Keratinocyte (primary cell): Measurements from ENCODE around the gene INPP5A. TPM values are rescaled to one million over a fixed set of nuclear protein-coding genes. Genes with fewer than 3 reads are reported as not detected.

Experiments
- DNase-seq: peaks from one replicate; pipeline ENCODE4 v3.0.0-alpha.2; 2011; ENCODE audit warnings: low read depth, missing footprints, low spot score
- FAIRE-seq: peaks from 2 replicates; lab custom pipeline; 2011; peaks lifted over from hg19 to GRCh38; lab: Jason Lieb, UNC
- H2AFZ ChIP-seq: 2 replicates; pipeline ENCODE4 v1.6.0; 2012; ENCODE audit warnings: low read length, control low read depth, inconsistent platforms; ENCODE audit not compliant: control insufficient read depth
- H3K27ac ChIP-seq: 2 replicates; pipeline ENCODE4 v1.5.1; 2011; ENCODE audit warnings: low read length; ENCODE audit not compliant: control insufficient read depth, insufficient read depth
- H3K27me3 ChIP-seq: 3 replicates; pipeline ENCODE4 v1.6.0; 2011; ENCODE audit warnings: low read length; ENCODE audit not compliant: control insufficient read depth, insufficient read depth; ENCODE audit errors: extremely low read depth
- H3K36me3 ChIP-seq, 2 experiments: 2 replicates in 1 of 2; 3 replicates in 1 of 2; pipeline ENCODE4 v1.5.1; 2011; ENCODE audit warnings: low read length in 2 of 2, mild to moderate bottlenecking in 1 of 2; ENCODE audit not compliant: control insufficient read depth in 2 of 2, insufficient read depth in 2 of 2; ENCODE audit errors: extremely low read depth in 1 of 2
- H3K4me1 ChIP-seq: 3 replicates; pipeline ENCODE4 v1.5.1; 2011; ENCODE audit warnings: low read length; ENCODE audit not compliant: control insufficient read depth, insufficient read depth; ENCODE audit errors: extremely low read depth
- H3K4me2 ChIP-seq: 3 replicates; pipeline ENCODE4 v1.6.0; 2011; ENCODE audit warnings: low read depth, low read length; ENCODE audit not compliant: control insufficient read depth, insufficient read depth; ENCODE audit errors: extremely low read depth
- H3K4me3 ChIP-seq, 3 experiments: fragments of 200-600 bp in 1 of 3; sonication (generic) in 1 of 3; 2 replicates in 2 of 3; 3 replicates in 1 of 3; pipeline ENCODE4 v1.5.1; 2011 to 2016; ENCODE audit warnings: low read length in 3 of 3, mild to moderate bottlenecking in 3 of 3, control low read depth in 2 of 3, inconsistent platforms in 1 of 3, low read depth in 1 of 3, mixed read lengths in 1 of 3, mixed run types in 1 of 3, moderate library complexity in 1 of 3; ENCODE audit not compliant: control insufficient read depth in 2 of 3, insufficient read depth in 2 of 3; ENCODE audit errors: extremely low read depth in 1 of 3
- H3K79me2 ChIP-seq: 2 replicates; pipeline ENCODE4 v1.6.0; 2012; ENCODE audit warnings: low read length; ENCODE audit not compliant: control insufficient read depth, insufficient read depth
- H3K9ac ChIP-seq: 3 replicates; pipeline ENCODE4 v1.6.0; 2011; ENCODE audit warnings: low read length; ENCODE audit not compliant: control insufficient read depth, insufficient read depth; ENCODE audit errors: extremely low read depth
- H3K9me1 ChIP-seq: 3 replicates; pipeline ENCODE4 v1.6.0; 2011; ENCODE audit warnings: low read length; ENCODE audit not compliant: control insufficient read depth, insufficient read depth; ENCODE audit errors: extremely low read depth
- H3K9me3 ChIP-seq: 2 replicates; pipeline ENCODE4 v1.5.1; 2012; ENCODE audit warnings: low read depth, low read length; ENCODE audit not compliant: control insufficient read depth
- H4K20me1 ChIP-seq: 3 replicates; pipeline ENCODE4 v1.6.0; 2011; ENCODE audit warnings: low read length; ENCODE audit not compliant: control insufficient read depth, insufficient read depth; ENCODE audit errors: extremely low read depth
- EZH2 ChIP-seq: IDR thresholded peaks from one replicate; pipeline ENCODE4 v1.6.1; 2012; ENCODE audit warnings: inconsistent platforms, mild to moderate bottlenecking, low read length, moderate library complexity
- dilution Hi-C: fragments of 300-500 bp; cut with MboI; formaldehyde crosslinking; loops from one replicate; pipeline ENCODE4 v1.7.0; 2020; ENCODE audit warnings: low sequenced_read_pairs; ENCODE audit not compliant: extremely low pct_ligation_motif_present
- polyA plus RNA-seq, 5 experiments: library from polyadenylated mRNA; depleted of rRNA in 3 of 5; stranded (reverse) in 3 of 5; stranded (forward) in 1 of 5; unstranded in 1 of 5; fragments of >200 nt; gene quantifications; 1 replicate in 1 of 5; 2 replicates in 3 of 5; 3 replicates in 1 of 5; pipeline versions ENCODE4 v1.2.1 to v1.2.3, GENCODE V29; 2011 to 2012; ENCODE audit warnings: missing spikeins in 2 of 5, low read depth in 1 of 5, low replicate concordance in 1 of 5
- TF ChIP-seq, protein P1 (sequence below), 3 experiments: IDR thresholded peaks in 1 of 3; conservative IDR thresholded peaks in 1 of 3; optimal IDR thresholded peaks in 1 of 3; 2 replicates in 2 of 3; 3 replicates in 1 of 3; pipeline versions ENCODE3 to v1.5.1; 2011; ENCODE audit warnings: low read length in 3 of 3, mild to moderate bottlenecking in 3 of 3, moderate library complexity in 2 of 3, control low read depth in 1 of 3, inconsistent platforms in 1 of 3; ENCODE audit not compliant: insufficient read depth in 2 of 3; ENCODE audit errors: extremely low read depth in 1 of 3

INPP5A gene
- polyA plus RNA-seq, 1 donor (not counting 4 experiments of a cell fraction or from before 2014, with no cell fraction given): 11.2 TPM

- H3K4me3 ChIP-seq: no peak overlapping the region
- no peaks in the 10 kb centered on the region for H3K79me2 ChIP-seq
- TF ChIP-seq, protein P1, sequence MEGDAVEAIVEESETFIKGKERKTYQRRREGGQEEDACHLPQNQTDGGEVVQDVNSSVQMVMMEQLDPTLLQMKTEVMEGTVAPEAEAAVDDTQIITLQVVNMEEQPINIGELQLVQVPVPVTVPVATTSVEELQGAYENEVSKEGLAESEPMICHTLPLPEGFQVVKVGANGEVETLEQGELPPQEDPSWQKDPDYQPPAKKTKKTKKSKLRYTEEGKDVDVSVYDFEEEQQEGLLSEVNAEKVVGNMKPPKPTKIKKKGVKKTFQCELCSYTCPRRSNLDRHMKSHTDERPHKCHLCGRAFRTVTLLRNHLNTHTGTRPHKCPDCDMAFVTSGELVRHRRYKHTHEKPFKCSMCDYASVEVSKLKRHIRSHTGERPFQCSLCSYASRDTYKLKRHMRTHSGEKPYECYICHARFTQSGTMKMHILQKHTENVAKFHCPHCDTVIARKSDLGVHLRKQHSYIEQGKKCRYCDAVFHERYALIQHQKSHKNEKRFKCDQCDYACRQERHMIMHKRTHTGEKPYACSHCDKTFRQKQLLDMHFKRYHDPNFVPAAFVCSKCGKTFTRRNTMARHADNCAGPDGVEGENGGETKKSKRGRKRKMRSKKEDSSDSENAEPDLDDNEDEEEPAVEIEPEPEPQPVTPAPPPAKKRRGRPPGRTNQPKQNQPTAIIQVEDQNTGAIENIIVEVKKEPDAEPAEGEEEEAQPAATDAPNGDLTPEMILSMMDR (optimal IDR thresholded peaks at IDR 0.05 in 1 of 3, IDR thresholded peaks at IDR 0.05 in 1 of 3, conservative IDR thresholded peaks at IDR 0.05 in 1 of 3; ENCODE audit: extremely low read depth in 1 of 3, insufficient read depth in 2 of 3, low read length in 3 of 3): no peak
- no peak for TF ChIP-seq EZH2
- no peak overlapping the region for H3K27ac ChIP-seq
- no peaks in the 10 kb centered on the region for H3K9me3 ChIP-seq
- H3K27me3 ChIP-seq: no peaks in the 10 kb centered on the region
- dilution Hi-C loops: no loop called here
- no peak overlapping the region for H3K4me2 ChIP-seq
- no peaks in the 10 kb centered on the region for H3K9me1 ChIP-seq
- H4K20me1 ChIP-seq: no peaks in the 10 kb centered on the region
- peaks cover 3% of the 10 kb centered on the region for H3K4me1 ChIP-seq
- H3K9ac ChIP-seq: no peak overlapping the region
- no peak overlapping the region for H2AFZ ChIP-seq
- DNase-seq (no peak), FAIRE-seq (no peak)
- no peaks in the 10 kb centered on the region for H3K36me3 ChIP-seq
These were observed 136.7 kb downstream of the INPP5A start for GRCh38 chr10:132674311-132674710.

GRCh38 chr10:132675031-132675740 is 137.6 kb downstream of the INPP5A start:
- no peaks in the 10 kb centered on the region for H3K9me1 ChIP-seq
- FAIRE-seq (no peak), DNase-seq (no peak)
- H3K36me3 ChIP-seq: no peaks in the 10 kb centered on the region
- no peak for TF ChIP-seq EZH2
- TF ChIP-seq, protein P1 (optimal IDR thresholded peaks at IDR 0.05 in 1 of 3, IDR thresholded peaks at IDR 0.05 in 1 of 3, conservative IDR thresholded peaks at IDR 0.05 in 1 of 3; ENCODE audit: extremely low read depth in 1 of 3, insufficient read depth in 2 of 3, low read length in 3 of 3): no peak
- no peak overlapping the region for H3K4me2 ChIP-seq
- H4K20me1 ChIP-seq: no peaks in the 10 kb centered on the region
- H3K9me3 ChIP-seq: no peaks in the 10 kb centered on the region
- no peaks in the 10 kb centered on the region for H3K4me1 ChIP-seq
- dilution Hi-C loops: no loop called here
- no peaks in the 10 kb centered on the region for H3K27me3 ChIP-seq
- H3K79me2 ChIP-seq: no peaks in the 10 kb centered on the region
- H3K27ac ChIP-seq: no peak overlapping the region
- no peak overlapping the region for H2AFZ ChIP-seq
- H3K4me3 ChIP-seq: no peak overlapping the region
- H3K9ac ChIP-seq: no peak overlapping the region
